K562 (cell line): ENCODE measurements around the gene PLA2G2E. TPM values are rescaled to one million over a fixed set of nuclear protein-coding genes. Genes with fewer than 3 reads are reported as not detected.

Experiments
- ATF3 ChIP-seq, 2 experiments: fragments of 450-650 bp in 1 of 2; sonication (generic) in 1 of 2; formaldehyde crosslinking in 1 of 2; IDR thresholded peaks in 1 of 2; conservative IDR thresholded peaks in 1 of 2; 2 replicates each; pipeline versions ENCODE4 v1.6.1 to v1.8.1; 2016 to 2023; ENCODE audit warnings: mild to moderate bottlenecking in 2 of 2, moderate library complexity in 2 of 2, inconsistent platforms in 1 of 2, missing genetic modification reagents in 1 of 2
- CREB3L1 ChIP-seq: fragments of 450-650 bp; IDR thresholded peaks from 2 replicates; pipeline ENCODE4 v1.6.1; 2014; ENCODE audit warnings: low read depth, mild to moderate bottlenecking, moderate library complexity, borderline replicate concordance
- DIDO1 ChIP-seq: fragments of 450-650 bp; IDR thresholded peaks from 2 replicates; pipeline ENCODE4 v1.6.1; 2016; ENCODE audit warnings: low read depth, missing biosample characterization, missing genetic modification characterization
- DLX4 ChIP-seq: fragments of 250-450 bp; sonication (Bioruptor Pico); IDR thresholded peaks from 2 replicates; pipeline ENCODE4 v1.6.1; 2021; ENCODE audit warnings: mild to moderate bottlenecking
- FOXK1 ChIP-seq: sonication (generic); formaldehyde crosslinking; IDR thresholded peaks from 2 replicates; pipeline ENCODE4 v1.8.0; 2022; ENCODE audit warnings: missing genetic modification reagents, mild to moderate bottlenecking, borderline replicate concordance
- GABPA ChIP-seq: fragments of 200-800 bp; sonication (Bioruptor generic); conservative IDR thresholded peaks from 2 replicates; pipeline ENCODE4 v1.6.1; 2016; ENCODE audit warnings: low read depth, missing genetic modification characterization, missing compliant biosample characterization
- MBD2 ChIP-seq: sonication (generic); IDR thresholded peaks from 2 replicates; pipeline ENCODE4 v1.6.1; 2016; ENCODE audit warnings: low read depth, borderline replicate concordance
- MLX ChIP-seq, 2 experiments: fragments of 450-650 bp in 1 of 2; sonication (generic) in 1 of 2; formaldehyde crosslinking; conservative IDR thresholded peaks; 2 replicates each; pipeline versions ENCODE4 v1.4.0 to v1.8.1; 2020 to 2022; ENCODE audit warnings: mild to moderate bottlenecking in 1 of 2, missing genetic modification reagents in 1 of 2
- NCOR1 ChIP-seq: fragments of 450-650 bp; IDR thresholded peaks from 2 replicates; pipeline ENCODE4 v1.6.1; 2016; ENCODE audit warnings: mild to moderate bottlenecking, moderate library complexity
- NFIC ChIP-seq: fragments of 450-650 bp; IDR thresholded peaks from 2 replicates; pipeline ENCODE4 v1.6.1; 2017; ENCODE audit warnings: mild to moderate bottlenecking, inconsistent platforms
- NFRKB ChIP-seq: fragments of 450-650 bp; IDR thresholded peaks from 2 replicates; pipeline ENCODE4 v1.6.1; 2016; ENCODE audit warnings: low read depth
- RBM39 ChIP-seq: fragments of 200-400 bp; formaldehyde crosslinking; optimal IDR thresholded peaks from 2 replicates; pipeline ENCODE3; 2018; ENCODE audit warnings: low read depth, low read length
- SMARCC2 ChIP-seq: fragments of 450-650 bp; IDR thresholded peaks from 2 replicates; pipeline ENCODE4 v1.6.1; 2017; ENCODE audit warnings: antibody characterized with exemption, moderate library complexity, mild to moderate bottlenecking, low read depth
- STAT5B ChIP-seq: fragments of 250-450 bp; sonication (Bioruptor Pico); IDR thresholded peaks from 2 replicates; pipeline ENCODE4 v1.8.0; 2021; ENCODE audit warnings: mild to moderate bottlenecking, inconsistent platforms
- SUPT5H ChIP-seq: fragments of 450-650 bp; IDR thresholded peaks from 2 replicates; pipeline ENCODE4 v1.6.1; 2016
- THRAP3 ChIP-seq: fragments of 450-650 bp; IDR thresholded peaks from 2 replicates; pipeline ENCODE4 v1.6.1; 2016; ENCODE audit warnings: mild to moderate bottlenecking, inconsistent platforms, borderline replicate concordance
- XRCC4 ChIP-seq: IDR thresholded peaks from one replicate; pipeline ENCODE4 v1.6.1; 2011; ENCODE audit not compliant: insufficient read depth, insufficient read length; ENCODE audit errors: extremely low read depth
- ZBTB17 ChIP-seq: fragments of 450-650 bp; formaldehyde crosslinking; IDR thresholded peaks from 2 replicates; pipeline ENCODE4 v1.4.0; 2020; ENCODE audit warnings: mild to moderate bottlenecking
- ZNF395 ChIP-seq: fragments of 200-800 bp; sonication (Bioruptor generic); IDR thresholded peaks from 2 replicates; pipeline ENCODE4 v1.6.1; 2017; ENCODE audit warnings: missing genetic modification characterization, missing compliant biosample characterization
- ZNF584 ChIP-seq: fragments of 200-800 bp; sonication (Bioruptor generic); IDR thresholded peaks from 2 replicates; pipeline ENCODE4 v1.6.1; 2016; ENCODE audit warnings: low read depth, mild to moderate bottlenecking, missing genetic modification characterization, missing compliant biosample characterization
- ZNF589 ChIP-seq: fragments of 200-800 bp; sonication (Bioruptor generic); IDR thresholded peaks from 2 replicates; pipeline ENCODE4 v1.6.1; 2016; ENCODE audit warnings: low read depth, missing genetic modification characterization, missing compliant biosample characterization
- ZNF740 ChIP-seq, 3 experiments: fragments of 200-800 bp in 1 of 3; sonication (Bioruptor generic) in 1 of 3; sonication (generic) in 1 of 3; formaldehyde crosslinking in 1 of 3; IDR thresholded peaks; 2 replicates each; pipeline versions ENCODE4 v1.6.1 to v1.8.0; 2016 to 2022; ENCODE audit warnings: mild to moderate bottlenecking in 2 of 3, missing compliant biosample characterization in 2 of 3, missing genetic modification characterization in 2 of 3, missing genetic modification reagents in 1 of 3
- polyA plus RNA-seq, 8 experiments: library from polyadenylated mRNA; depleted of rRNA in 4 of 8; stranded (reverse) in 5 of 8; unstranded in 3 of 8; fragments of >200 nt; fragmentation: Nextera tagmentation in 2 of 8; fragmentation: Illumina TruSeq in 1 of 8; extraction: Ambion mirVana in 2 of 8; extraction: Trizol in 1 of 8; gene quantifications; 2 replicates each; pipeline versions ENCODE4 v1.2.1 to v1.2.3, GENCODE V29; 2011 to 2014; ENCODE audit warnings: inconsistent platforms in 1 of 8, missing spikeins in 1 of 8
- total RNA-seq, 7 experiments: library from RNA; depleted of rRNA in 6 of 7; stranded (reverse); fragments of >200 nt in 6 of 7; fragmentation: Illumina TruSeq in 2 of 7; extraction: Trizol in 2 of 7; gene quantifications; 2 replicates each; pipeline versions ENCODE4 v1.2.1 to v1.2.3, GENCODE V29; 2011 to 2021; ENCODE audit warnings: low replicate concordance in 1 of 7

PLA2G2E gene
- total and polyA plus RNA-seq, 9 of the 15 experiments (the other 6 are each of a cell fraction or from before 2014, with no cell fraction given), result not detected

GRCh38 chr1:19878637-19878985 lies 44.8 kb downstream of the PLA2G2E start (continued):
- TF ChIP-seq DLX4 (CRISPR knock-in tag) (no peak), ATF3 (IDR thresholded peaks at IDR 0.05) (no peak), ATF3 (CRISPR knock-in tag; conservative IDR thresholded peaks at IDR 0.05) (0 out of 2 replicates have a peak, but pooled peaks have one; percentile 23), ZNF395 (CRISPR knock-in tag) (peak; percentile 70), ZBTB17 (CRISPR knock-in tag) (0 out of 2 replicates have a peak, but pooled peaks have one; percentile 34), NFIC (0 out of 2 replicates have a peak, but pooled peaks have one; percentile 16), STAT5B (no peak), THRAP3 (0 out of 2 replicates have a peak, but pooled peaks have one; percentile 46), MBD2 (peak; percentile 47; the same call in 1 of the 2 replicates), NCOR1 (peak; percentile 29; the same call in 1 of the 2 replicates), ZNF589 (CRISPR knock-in tag) (0 out of 2 replicates have a peak, but pooled peaks have one; percentile 60), SUPT5H (peak; percentile 51), MLX (CRISPR knock-in tag; conservative IDR thresholded peaks at IDR 0.05) (no peak), RBM39 (peak; percentile 13), FOXK1 (CRISPR knock-in tag) (no peak), ZNF584 (CRISPR knock-in tag) (no peak), CREB3L1 (peak; percentile 79; the same call in 1 of the 2 replicates), DIDO1 (tag) (0 out of 2 replicates have a peak, but pooled peaks have one; percentile 62), XRCC4 (no peak), GABPA (tag) (no peak), NFRKB (peak; percentile 93; the same call in 1 of the 2 replicates), ZNF740 (CRISPR knock-in tag; IDR thresholded peaks at IDR 0.05) (no peak), ZNF740 (tag; IDR thresholded peaks at IDR 0.05) (peak in 1 of 2 experiments; percentile 48; a peak in 1 of 4 replicates), SMARCC2 (peak; percentile 24; the same call in 1 of the 2 replicates)
